CD4-positive, alpha-beta T cell treated with Interleukin-1 beta for 1 hour (primary cell): ENCODE data around the gene ZNF211.

Experiments
- DNase-seq, 2 donors: peaks; one replicate each; pipeline ENCODE4 v3.0.0-alpha.2; 2020 to 2022

The ZNF211 gene

GRCh38 chr19:57664269-57665127 is 31.5 kb downstream of the ZNF211 start:
- no peak for DNase-seq

- DNase-seq: no peak
These were observed 32.4 kb downstream of the ZNF211 start for GRCh38 chr19:57665261-57665806.

- no peak for DNase-seq
These were observed 34.3 kb downstream of the ZNF211 start for GRCh38 chr19:57667228-57667627.

GRCh38 chr19:57668635-57669034 is 35.7 kb downstream of the ZNF211 start, which contains the start of gene ZSCAN4:
Gene ZSCAN4 (plus strand): TSS chr19:57668935. CDS start chr19:57676146, 7,211 bp downstream.
- no peak for DNase-seq

GRCh38 chr19:57671124-57671895 is 38.3 kb downstream of the ZNF211 start:
- no peak for DNase-seq

GRCh38 chr19:57672466-57672865 is 39.5 kb downstream of the ZNF211 start:
- DNase-seq: no peak

- no peak for DNase-seq
These were observed 42.9 kb downstream of the ZNF211 start for GRCh38 chr19:57675881-57676280.

- DNase-seq: no peak
These were observed 49.3 kb downstream of the ZNF211 start for GRCh38 chr19:57682226-57682766.

GRCh38 chr19:57686727-57687126 is 53.8 kb downstream of the ZNF211 start:
- no peak for DNase-seq

GRCh38 chr19:57687363-57688010 is 54.5 kb downstream of the ZNF211 start:
- no peak for DNase-seq

- no peak for DNase-seq
These were observed 55.2 kb downstream of the ZNF211 start for GRCh38 chr19:57688011-57688763.

GRCh38 chr19:57689750-57690149 is 56.8 kb downstream of the ZNF211 start:
- DNase-seq: no peak
